HG03342 (cell line): ENCODE measurements around the gene UBA52.

Source experiments
- ATAC-seq: cut with Tn5 transposase; IDR thresholded peaks from one replicate; pipeline ENCODE4 v1.9.1; 2021; ENCODE audit warnings: mild to moderate bottlenecking, moderate library complexity; ENCODE audit not compliant: unreplicated experiment

Gene UBA52

GRCh38 chr19:18607226-18608101 lies 35.8 kb downstream of the UBA52 start:
- no peak for ATAC-seq

GRCh38 chr19:18608102-18608804 lies 36.6 kb downstream of the UBA52 start:
- ATAC-seq, result no peak

DNA sequence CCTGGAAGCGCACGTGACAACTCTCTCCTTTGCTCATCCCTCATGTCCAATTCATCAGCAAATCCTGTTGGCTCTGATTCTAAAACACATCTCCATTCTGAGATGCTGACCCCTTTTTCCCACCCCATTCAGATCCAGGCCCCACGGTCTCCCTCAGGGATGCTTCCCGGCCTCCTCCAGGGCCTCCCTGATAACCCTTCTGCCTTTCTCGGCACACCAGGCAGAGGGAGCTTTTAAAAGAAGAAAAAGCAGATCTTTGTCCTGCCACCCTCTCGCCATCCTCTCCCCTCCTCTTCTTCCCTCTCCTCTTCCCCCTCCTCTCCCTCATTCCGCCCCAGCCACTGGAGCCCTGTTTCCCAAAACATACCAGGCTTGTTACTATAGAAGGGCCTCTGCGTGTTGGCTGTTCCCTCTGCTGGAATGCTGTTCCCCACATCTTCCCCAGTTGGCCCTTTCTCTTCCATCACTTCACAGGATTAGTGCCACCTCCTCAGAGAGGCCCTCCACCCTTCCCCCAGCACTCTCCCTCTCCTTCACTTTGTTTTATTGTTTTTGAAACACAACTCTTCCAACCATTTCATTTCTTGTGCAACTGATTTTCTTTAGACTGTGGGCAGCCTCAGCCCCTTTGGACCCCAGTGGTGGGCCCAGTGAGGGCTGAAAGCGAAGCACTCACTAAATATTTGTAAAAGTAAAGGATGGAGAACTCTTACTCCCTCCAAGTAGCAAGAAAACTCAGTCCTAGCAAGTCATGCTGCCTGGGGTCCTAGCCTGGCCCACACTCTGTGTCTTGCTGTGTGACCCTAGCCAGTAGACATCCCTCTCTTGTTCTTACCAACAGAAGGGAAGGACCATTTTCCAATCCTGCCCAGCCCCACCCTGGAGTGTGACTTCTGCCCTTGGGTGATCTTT lies 37.4 kb downstream of the UBA52 start:
- ATAC-seq, result no peak

DNA sequence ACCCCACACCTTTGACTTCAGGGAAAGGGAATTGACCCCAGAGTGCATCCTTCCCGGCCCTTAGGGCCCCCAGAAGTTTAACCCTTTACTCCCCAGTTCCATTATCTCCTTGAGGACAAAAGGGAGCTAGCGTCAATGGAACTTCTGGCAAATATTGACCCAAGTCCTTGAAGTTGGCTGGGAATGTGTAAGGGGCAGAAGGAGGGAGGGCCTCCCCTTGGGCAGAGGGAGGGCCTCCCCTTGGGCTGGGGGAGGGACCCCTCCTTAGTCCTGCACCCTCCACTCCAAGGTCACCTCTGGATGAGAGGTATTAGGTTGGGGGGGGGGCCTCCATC lies 38.0 kb downstream of the UBA52 start:
- ATAC-seq, result no peak

DNA sequence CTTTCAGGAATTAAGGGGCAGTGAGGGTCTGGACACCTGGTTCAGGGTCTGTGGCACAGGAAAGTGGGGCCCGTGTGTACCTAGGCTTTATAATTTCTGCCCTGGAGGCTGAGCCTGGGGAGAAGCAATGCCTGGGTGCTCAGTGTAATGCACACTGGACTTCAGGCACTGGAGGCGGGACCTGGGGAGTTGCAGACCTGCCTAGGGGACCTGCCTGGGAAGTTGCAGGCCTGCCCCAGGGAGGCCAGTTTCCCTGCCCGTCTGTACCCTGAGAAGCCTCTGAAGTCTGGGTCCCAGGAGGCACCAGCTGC lies 38.5 kb downstream of the UBA52 start:
- ATAC-seq, result no peak

- ATAC-seq, result no peak
Measured at GRCh38 chr19:18610556-18611326, 39.1 kb downstream of the UBA52 start.

DNA sequence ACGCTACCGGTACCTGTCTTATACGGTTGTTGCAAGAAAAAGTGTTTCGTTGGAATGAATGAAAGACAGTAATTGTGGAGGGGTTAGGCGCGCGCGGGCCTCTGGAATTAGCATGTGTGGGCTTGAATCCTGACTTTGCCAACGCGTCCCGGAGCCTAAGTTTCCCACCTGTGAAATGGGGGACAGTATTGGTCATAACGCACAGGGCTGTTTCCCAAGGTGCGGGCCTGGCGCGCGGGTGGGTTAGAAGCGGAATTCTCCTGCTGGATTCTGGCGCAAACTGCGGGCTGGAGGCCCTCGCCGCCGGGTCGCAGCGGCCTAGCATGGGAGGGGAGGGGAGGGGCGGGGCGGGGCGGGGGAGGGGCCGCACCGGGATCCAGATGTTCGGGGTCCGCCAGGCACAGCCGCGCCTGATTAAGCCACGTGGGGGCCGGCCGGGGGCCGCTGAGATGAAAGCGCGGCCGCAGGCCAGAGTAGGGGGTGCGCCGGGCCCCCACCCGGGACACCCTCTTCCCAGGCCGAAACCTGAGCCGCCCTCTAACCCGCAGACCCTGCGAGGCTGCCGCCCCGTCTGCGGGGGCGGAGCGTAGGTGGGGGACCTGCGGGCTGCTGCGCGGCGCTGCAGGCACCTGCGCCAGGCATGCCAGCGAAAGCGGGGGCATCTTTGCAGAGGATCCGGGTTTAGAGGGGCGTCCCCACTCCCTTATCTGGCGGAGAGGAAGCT lies 39.8 kb downstream of the UBA52 start:
- no peak for ATAC-seq

DNA sequence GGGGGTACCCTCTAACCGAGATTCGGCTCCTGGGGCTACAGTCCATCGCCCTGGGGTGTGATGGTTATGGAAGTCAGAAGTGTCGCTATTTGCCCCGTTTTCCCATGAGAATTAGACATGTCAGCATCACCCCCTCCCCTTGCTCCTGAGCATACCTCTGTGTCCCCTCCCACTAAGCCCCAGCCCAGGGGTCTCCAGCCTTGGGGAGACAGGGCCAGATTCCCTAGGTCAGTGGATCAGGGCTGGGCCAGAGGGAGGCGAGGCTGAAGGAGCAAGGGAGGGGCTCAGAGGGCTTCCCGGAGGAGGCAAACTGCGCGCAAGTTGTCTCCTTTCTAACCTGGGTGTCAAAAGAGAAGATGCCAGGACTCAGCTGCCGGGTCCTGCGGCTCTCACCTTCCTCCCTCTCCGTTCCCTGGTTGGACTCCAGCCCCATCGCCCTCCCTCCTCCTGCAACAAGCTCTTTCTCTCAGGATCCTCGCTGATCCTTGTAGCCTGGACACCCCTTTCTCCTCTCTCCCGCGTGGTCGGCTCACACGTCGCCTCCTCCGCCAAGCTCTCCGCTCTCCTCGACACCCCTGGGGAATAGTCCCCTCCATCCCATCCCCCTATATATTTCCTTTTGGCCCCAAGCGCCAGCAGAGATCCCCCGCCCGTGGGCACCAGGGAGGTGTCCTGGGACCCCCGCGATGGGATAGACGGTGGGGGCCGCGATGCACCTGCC lies 40.6 kb downstream of the UBA52 start:
- no peak for ATAC-seq

GRCh38 chr19:18612772-18613588 lies 41.3 kb downstream of the UBA52 start, which contains the start of gene TMEM59L:
TMEM59L (plus strand) TSS chr19:18612870; CDS start chr19:18612959, 89 bp downstream.
- no peak for ATAC-seq

DNA sequence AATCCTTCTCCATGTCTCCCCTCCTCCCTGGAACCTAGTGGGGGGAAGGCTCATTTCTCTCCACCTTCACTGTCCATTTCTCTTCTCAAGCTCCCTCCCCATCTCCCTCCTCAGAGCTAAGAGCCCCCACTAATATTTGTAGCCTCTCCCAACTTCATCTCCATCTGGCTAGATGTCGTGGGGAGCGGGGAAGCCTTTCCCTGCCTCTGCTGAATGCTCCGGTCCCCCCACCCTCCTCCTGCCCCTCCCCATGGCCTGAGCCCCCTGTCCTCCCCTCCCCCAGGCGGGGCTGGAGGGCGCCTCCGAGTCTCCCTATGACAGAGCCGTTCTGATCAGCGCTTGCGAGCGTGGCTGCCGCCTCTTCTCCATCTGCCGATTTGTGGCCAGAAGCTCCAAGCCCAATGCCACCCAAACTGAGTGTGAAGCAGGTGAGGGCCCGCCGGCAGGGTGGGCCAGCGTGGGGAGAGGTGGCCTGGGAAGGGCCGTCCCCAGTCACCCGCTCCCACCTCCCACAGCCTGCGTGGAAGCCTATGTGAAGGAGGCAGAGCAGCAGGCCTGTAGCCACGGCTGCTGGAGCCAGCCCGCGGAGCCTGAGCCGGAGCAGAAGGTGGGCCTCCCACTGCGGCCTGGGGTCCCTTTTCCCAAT lies 42.1 kb downstream of the UBA52 start:
- ATAC-seq, result no peak

GRCh38 chr19:18616023-18616422 lies 44.4 kb downstream of the UBA52 start:
- no peak for ATAC-seq

- ATAC-seq, result no peak
Measured at GRCh38 chr19:18617562-18617961, 45.9 kb downstream of the UBA52 start.

DNA sequence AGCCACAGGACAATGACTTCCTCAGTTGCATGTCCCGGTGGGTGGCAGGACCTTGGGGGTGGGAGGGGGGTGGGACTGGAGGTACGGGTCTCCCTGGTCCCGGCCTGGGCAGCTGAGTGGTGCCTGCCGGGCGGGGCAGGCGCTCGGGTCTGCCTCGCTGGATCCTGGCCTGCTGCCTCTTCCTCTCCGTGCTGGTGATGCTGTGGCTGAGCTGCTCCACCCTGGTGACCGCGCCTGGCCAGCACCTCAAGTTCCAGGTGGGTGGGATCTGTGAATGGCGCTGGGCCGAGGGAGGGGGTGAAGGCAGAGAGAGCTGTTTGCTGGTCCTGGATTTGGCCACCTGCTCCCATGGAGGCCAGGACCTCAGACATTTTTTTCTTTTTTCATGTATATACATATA lies 46.6 kb downstream of the UBA52 start:
- no peak for ATAC-seq

- ATAC-seq, result no peak
Measured at GRCh38 chr19:18620311-18620710, 48.7 kb downstream of the UBA52 start.

DNA sequence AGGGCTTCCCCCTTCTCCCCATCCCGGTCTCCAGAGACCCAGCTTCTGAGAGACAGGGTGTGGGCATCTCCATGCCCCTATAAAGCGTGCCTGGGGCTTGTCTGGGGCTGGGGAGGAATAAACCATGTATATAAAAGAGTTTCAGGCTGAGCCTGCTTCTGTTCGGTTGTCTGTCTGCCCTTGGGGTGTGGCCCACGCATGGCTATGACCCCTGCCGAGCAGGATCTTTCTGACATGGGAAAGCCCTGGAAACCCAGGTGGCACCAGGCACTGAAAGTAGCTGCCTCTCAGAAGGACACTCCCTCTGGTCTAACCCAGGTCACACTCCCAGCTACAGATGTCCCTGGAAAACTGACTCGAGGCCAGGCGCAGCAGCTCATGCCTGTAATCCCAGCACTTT lies 49.2 kb downstream of the UBA52 start:
- ATAC-seq, result no peak

DNA sequence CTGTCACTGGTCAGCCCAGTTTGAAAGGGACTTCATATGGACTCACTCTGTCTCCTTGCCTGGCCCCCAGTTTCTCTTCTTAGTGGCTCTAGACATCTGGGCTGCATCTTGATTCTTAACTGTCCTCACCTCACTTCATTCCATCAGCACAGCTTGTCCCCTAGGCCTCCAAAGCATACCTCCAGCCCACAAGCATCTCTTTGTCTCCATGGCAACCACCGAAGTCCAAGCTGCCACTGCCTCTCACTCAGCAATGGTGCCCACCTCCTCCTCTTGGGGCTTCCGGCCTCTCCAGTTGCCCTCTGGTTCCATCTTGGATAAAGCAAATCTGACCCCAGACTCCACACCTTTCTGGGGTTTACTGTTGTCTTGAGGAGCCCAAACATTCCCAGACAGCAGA lies 55.2 kb downstream of the UBA52 start:
- no peak for ATAC-seq
